Kidney tubule cell (primary cell): ENCODE data around the gene TMEM204.
A peak's percentile ranks its signal among the peaks of the same experiment; 100 is the strongest.

Experiments
- DNase-seq: peaks from one replicate; pipeline ENCODE4 v3.0.0-alpha.2; 2018; ENCODE audit warnings: low spot score

The TMEM204 gene

GRCh38 chr16:1538804-1539520, 5.5 kb downstream of the TMEM204 start:
- no peak for DNase-seq

- no peak for DNase-seq
Measured at GRCh38 chr16:1539720-1540555, 6.5 kb downstream of the TMEM204 start.

- no peak for DNase-seq
Measured at GRCh38 chr16:1540556-1540855, 7.0 kb downstream of the TMEM204 start.

- no peak for DNase-seq
Measured at GRCh38 chr16:1541293-1542165, 8.1 kb downstream of the TMEM204 start.

GRCh38 chr16:1542166-1542500, 8.7 kb downstream of the TMEM204 start:
- DNase-seq, result no peak

- DNase-seq, result no peak
Measured at GRCh38 chr16:1542533-1542932, 9.1 kb downstream of the TMEM204 start.

GRCh38 chr16:1543085-1543896, 9.8 kb downstream of the TMEM204 start:
- peak; percentile 61 for DNase-seq

- DNase-seq, result no peak
Measured at GRCh38 chr16:1545044-1546040, 11.9 kb downstream of the TMEM204 start.

- DNase-seq, result no peak
Measured at GRCh38 chr16:1546430-1546829, 13.0 kb downstream of the TMEM204 start.

- no peak for DNase-seq
Measured at GRCh38 chr16:1548233-1548632, 14.8 kb downstream of the TMEM204 start.

GRCh38 chr16:1548727-1549126, 15.3 kb downstream of the TMEM204 start:
- no peak for DNase-seq

- DNase-seq, result no peak
Measured at GRCh38 chr16:1550069-1550468, 16.6 kb downstream of the TMEM204 start.

- no peak for DNase-seq
Measured at GRCh38 chr16:1550696-1551095, 17.2 kb downstream of the TMEM204 start.

GRCh38 chr16:1551166-1551565, 17.7 kb downstream of the TMEM204 start:
- DNase-seq, result no peak

GRCh38 chr16:1552129-1552528, 18.7 kb downstream of the TMEM204 start:
- DNase-seq, result no peak

- no peak for DNase-seq
Measured at GRCh38 chr16:1553946-1554825, 20.7 kb downstream of the TMEM204 start.

GRCh38 chr16:1554826-1555445, 21.5 kb downstream of the TMEM204 start:
- no peak for DNase-seq

GRCh38 chr16:1556254-1556653, 22.8 kb downstream of the TMEM204 start:
- no peak for DNase-seq

GRCh38 chr16:1557074-1557473, 23.6 kb downstream of the TMEM204 start:
- no peak for DNase-seq
